Cardiac fibroblast (primary cell): ENCODE results near the gene SORT1.
"Not testable (repeated sequence)": the region's sequence is repeated elsewhere in the genome, so short reads cannot be mapped to it uniquely, and the experiment has no call there.

Source experiments
- DNase-seq, 2 donors: peaks; one replicate each; pipeline versions ENCODE4 v3.0.0 to v3.0.0-alpha.2; 2010; ENCODE audit warnings: low read depth in 2 of 2
- H3K4me3 ChIP-seq, 2 donors: replicated peaks in 1 of 2; 1 replicate in 1 of 2; 2 replicates in 1 of 2; pipeline ENCODE4 v1.5.1; 2011; ENCODE audit warnings: low read depth in 2 of 2, low read length in 2 of 2, mild to moderate bottlenecking in 2 of 2, moderate library complexity in 1 of 2
- CTCF ChIP-seq: IDR thresholded peaks from one replicate; pipeline ENCODE4 v1.5.1; 2011; ENCODE audit warnings: low read depth, mild to moderate bottlenecking, low read length, inconsistent platforms

Gene SORT1

DNA sequence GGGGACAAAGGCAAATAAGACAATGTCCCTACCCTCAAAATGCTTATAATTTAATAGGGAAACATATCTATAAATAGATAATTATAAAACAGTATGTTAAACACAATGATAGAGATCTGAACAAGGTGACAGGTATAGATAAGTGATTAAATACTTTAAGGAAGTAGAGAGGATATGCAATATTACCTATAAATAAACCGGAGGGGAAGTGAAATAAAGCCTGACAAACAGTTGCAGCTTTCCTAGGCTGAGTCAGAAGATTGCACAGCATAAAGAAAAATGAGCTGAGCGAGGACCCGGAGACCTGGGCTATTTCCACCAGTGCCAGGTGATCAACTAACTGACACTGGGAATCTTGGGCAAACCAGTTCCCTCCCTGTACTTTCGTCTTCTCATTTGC, 103.2 kb downstream of the SORT1 start:
- TF ChIP-seq CTCF: no peak
- H3K4me3 ChIP-seq: no peak overlapping the region
- DNase-seq: no peak

- DNase-seq: no peak
- TF ChIP-seq CTCF: no peak
- H3K4me3 ChIP-seq: no peak overlapping the region
Observed at GRCh38 chr1:109293026-109293425, 104.7 kb downstream of the SORT1 start.

GRCh38 chr1:109292364-109292763, 105.4 kb downstream of the SORT1 start:
- no peak for TF ChIP-seq CTCF
- DNase-seq: no peak
- no peak overlapping the region for H3K4me3 ChIP-seq

GRCh38 chr1:109290998-109291397, 106.7 kb downstream of the SORT1 start:
- no peak for DNase-seq
- TF ChIP-seq CTCF: no peak
- H3K4me3 ChIP-seq: no peak overlapping the region

GRCh38 chr1:109290137-109290536, 107.6 kb downstream of the SORT1 start:
- DNase-seq: no peak
- no peak overlapping the region for H3K4me3 ChIP-seq
- no peak for TF ChIP-seq CTCF

- not testable (repeated sequence) for H3K4me3 ChIP-seq, DNase-seq
Observed at GRCh38 chr1:109286762-109287161, 111.0 kb downstream of the SORT1 start.

GRCh38 chr1:109283748-109284600, 113.7 kb downstream of the SORT1 start:
- peak in 1 of 2 donors; percentile 26 for DNase-seq

More at GRCh38 chr1:109283748-109284600, 113.7 kb downstream of the SORT1 start:
- H3K4me3 ChIP-seq: peak overlapping the region; percentile 68 to 90
- no peak for TF ChIP-seq CTCF
